Measurements from ENCODE around the gene GCNT2.

GCNT2 gene

DNA sequence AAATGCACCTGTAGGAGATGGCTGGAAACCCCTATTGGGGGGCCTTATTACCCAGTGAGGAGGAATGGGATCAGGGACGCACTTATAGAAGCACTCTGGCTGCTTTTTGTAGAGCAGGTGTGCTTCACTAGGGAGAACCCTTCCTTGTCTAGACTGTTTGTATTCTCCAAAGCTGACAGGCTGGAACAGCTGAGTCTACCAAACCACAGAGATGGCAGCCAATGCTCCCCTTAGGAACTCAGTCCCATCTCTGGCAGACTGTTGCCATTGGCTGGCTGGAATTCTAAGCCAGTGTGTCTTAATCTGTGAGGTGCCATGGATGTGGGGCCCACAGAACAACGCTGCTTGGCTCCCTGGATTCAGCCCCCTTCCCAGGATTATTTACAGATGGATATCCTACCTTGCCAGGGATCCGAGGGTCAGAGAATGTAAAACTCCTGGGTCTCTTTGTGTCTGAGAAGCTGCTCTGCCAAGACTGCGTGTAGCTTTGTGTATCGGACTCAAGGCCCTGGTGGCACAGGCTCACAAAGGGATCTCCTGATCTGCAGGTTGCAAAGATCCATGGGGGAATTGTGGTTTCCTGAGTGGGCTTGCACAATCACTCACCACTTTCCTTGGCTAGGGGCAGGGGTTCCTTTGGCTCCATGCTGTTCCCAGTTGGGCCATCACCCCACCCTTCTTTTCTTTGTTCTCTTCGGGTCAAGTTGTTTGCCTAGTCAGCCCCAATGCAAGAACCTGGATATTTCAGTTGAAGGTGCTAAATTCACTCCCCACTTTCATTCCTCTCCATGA, 147.2 kb downstream of the GCNT2 start:
- no peak for DNase-seq

DNA sequence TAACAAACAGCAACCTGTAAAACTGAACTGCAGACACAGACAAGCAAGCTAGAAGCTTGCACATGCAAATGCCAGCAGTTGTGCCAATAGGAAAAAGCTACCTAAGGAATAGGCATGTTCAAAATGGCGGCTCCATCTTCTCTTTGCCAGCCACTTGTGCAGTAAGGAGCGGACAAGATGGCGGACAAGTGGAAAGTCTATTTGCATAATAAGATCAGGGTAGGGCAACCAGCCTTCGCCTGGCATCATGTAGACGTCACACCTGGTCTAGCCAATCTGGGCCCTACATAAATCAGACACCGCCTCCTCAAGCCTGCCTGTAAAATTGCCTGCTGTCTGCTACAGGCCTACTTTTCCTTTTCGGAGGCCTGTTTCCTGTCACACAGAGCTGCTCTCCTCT, 155.3 kb downstream of the GCNT2 start:
- DNase-seq, result no peak

DNA sequence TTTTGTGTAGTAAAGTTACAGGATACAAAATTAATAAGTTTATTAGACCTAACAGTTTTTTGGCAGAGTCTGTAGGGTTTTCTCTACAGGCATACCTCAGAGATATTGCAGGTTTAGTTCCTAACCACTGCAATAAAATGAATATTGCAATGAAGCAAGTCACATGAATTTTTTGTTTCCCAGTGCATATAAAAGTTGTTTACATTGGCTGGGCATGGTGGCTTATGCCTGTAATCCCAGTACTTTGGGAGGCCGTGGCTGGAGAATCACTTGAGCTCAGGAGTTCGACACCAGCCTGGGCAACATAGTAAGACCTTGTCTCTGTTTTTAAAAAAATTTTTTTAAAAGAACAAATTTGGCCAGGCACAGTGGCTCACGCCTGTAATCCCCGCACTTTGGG, 157.3 kb downstream of the GCNT2 start:
- DNase-seq, result no peak

All from NCI-H1436 treated with DMSO at 0.1 percent for 48 hours (cell line).